NT2/D1 (cell line): Measurements from ENCODE around the gene GNB2.

Experiments
- YY1 ChIP-seq: IDR thresholded peaks from 2 replicates; pipeline ENCODE4 v1.6.1; 2011; ENCODE audit not compliant: insufficient read length, insufficient read depth
- ZNF274 ChIP-seq: IDR thresholded peaks from 2 replicates; pipeline ENCODE4 v1.6.1; 2011; ENCODE audit warnings: mild to moderate bottlenecking, low read depth, low read length

GRCh38 chr7:100728196-100728595 is 54.7 kb downstream of the GNB2 start:
- TF ChIP-seq YY1 = no peak
- TF ChIP-seq ZNF274 = no peak
